GM18498 (cell line): ENCODE data around the gene SREK1IP1.

Experiments used
- ATAC-seq: cut with Tn5 transposase; IDR thresholded peaks from one replicate; pipeline ENCODE4 v1.9.1; 2021; ENCODE audit warnings: mild to moderate bottlenecking, moderate library complexity; ENCODE audit not compliant: unreplicated experiment

SREK1IP1 gene

GRCh38 chr5:64768358-64769312 lies at the start of gene SREK1IP1, which contains the start of gene CWC27:
Gene SREK1IP1, minus strand, starts transcription at chr5:64768691. Its CDS starts 174 bp downstream, at chr5:64768517.
Gene CWC27, plus strand, starts transcription at chr5:64768930. Its CDS starts 217 bp downstream, at chr5:64769147.
- peak; percentile 97 for ATAC-seq

GRCh38 chr5:64818245-64818644 lies 49.8 kb upstream of the SREK1IP1 start:
- no peak for ATAC-seq

DNA sequence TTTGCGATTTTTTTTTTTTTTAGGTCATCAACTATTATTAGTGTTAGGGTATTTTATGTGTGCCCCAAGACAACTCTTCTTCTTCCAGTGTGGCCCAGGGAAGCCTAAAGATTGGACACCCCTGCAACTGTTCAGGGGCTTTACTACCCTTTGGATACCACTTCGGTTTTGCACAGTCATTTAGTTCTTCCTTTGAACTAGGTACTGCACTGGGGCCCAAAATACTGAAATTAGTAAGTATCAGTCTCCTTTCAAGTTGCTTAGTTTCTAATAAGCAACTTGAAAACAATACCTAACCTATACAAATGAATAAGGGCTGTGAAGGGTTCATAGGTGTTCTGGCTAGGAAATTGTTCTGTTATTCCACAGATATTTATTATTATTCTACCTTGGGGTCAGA lies 45.6 kb upstream of the SREK1IP1 start:
- peak; percentile 83 for ATAC-seq

- no peak for ATAC-seq
These were observed 42.7 kb upstream of the SREK1IP1 start for GRCh38 chr5:64811050-64811640.

- no peak for ATAC-seq
These were observed 39.0 kb upstream of the SREK1IP1 start for GRCh38 chr5:64807520-64807919.

- ATAC-seq, result no peak
These were observed 38.0 kb upstream of the SREK1IP1 start for GRCh38 chr5:64806537-64806936.

GRCh38 chr5:64800926-64801325 lies 32.4 kb upstream of the SREK1IP1 start:
- no peak for ATAC-seq

DNA sequence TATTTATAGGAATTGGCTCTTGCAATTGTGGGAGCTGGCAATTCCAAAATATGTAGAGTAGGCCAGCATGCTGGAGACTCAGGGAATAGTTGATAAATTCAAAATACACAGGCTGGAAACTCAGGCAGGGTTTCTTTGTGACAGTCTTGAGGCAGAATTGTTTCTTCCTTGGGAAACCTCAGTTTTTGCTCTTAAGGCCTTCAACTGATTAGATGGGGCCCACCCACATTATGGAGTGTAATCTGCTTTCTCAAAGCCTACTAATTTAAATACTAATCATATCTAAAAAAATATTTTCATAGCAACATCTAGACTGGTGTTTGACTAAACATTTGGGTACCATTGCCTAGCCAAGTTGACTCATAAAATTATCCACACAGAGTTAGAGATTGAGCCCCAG lies 27.8 kb upstream of the SREK1IP1 start:
- ATAC-seq, result no peak

GRCh38 chr5:64794053-64794770 lies 25.7 kb upstream of the SREK1IP1 start:
- ATAC-seq, result no peak

GRCh38 chr5:64792469-64792868 lies 24.0 kb upstream of the SREK1IP1 start:
- ATAC-seq, result no peak

DNA sequence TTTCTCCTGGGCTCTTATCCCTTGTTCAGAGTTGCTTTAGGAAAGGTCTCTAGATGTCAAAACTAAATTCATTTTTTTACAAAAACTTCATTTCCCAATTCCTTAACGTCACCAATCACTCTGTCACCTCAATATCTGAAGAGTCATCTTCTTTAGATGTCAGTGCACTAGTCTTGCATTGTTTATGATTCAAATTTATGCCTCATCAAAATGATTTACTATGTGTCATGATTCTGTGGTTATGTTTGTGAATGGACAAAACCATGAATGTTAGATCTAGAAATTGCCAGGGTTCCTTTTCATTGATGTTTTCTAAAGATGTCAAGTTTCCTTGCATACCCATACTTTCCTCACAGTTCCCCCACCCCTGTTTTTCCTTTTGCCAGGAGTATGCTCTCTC lies 21.7 kb upstream of the SREK1IP1 start:
- no peak for ATAC-seq

- no peak for ATAC-seq
These were observed 21.0 kb upstream of the SREK1IP1 start for GRCh38 chr5:64789457-64789856.

DNA sequence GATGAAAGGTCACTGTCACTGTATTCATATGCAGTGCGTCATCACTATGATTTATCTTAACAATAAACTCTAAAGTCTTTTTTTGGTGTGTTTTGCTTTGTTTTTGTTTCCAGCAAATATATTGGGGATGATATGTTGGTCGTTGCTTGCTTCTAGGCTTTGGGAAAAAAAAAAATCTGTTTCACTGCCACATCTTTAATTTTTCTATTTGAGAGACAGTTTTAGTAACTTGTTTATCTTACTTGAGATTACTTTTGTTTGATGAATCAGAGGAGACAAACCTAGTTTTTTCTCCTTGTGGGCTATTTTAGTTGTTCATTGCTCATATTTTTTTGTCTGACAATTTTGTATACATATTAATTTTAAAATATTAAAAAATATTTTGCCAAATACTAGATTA lies 19.7 kb upstream of the SREK1IP1 start:
- no peak for ATAC-seq

GRCh38 chr5:64786372-64786771 lies 17.9 kb upstream of the SREK1IP1 start:
- ATAC-seq, result no peak

- peak; percentile 87 for ATAC-seq
These were observed 16.0 kb upstream of the SREK1IP1 start for GRCh38 chr5:64784451-64785025.

GRCh38 chr5:64775291-64775690 lies 6.8 kb upstream of the SREK1IP1 start:
- no peak for ATAC-seq

DNA sequence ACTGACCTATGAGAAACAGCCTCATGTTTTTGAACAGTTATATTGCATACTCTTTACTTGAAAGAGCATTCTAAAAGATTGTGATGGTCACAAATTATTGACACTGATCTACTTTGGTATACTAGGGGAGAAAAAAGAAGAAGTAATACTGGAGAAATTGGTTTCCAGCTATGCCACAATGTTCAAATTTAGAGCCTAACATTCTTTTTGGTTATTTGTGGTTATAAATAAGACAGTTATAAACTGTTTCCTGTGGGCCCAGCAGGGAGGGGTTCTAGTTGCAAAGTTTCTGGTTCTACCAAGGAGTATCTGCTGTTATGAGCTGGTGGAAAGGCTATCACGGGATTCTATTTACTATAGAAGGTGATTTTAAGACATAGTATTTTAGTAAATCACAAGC lies 5.0 kb upstream of the SREK1IP1 start:
- peak; percentile 68 for ATAC-seq

GRCh38 chr5:64771736-64772135 lies 3.2 kb upstream of the SREK1IP1 start:
- ATAC-seq, result no peak

GRCh38 chr5:64769855-64770254 lies 1.4 kb upstream of the SREK1IP1 start:
- ATAC-seq, result no peak

- peak; percentile 11 for ATAC-seq
These were observed 533 bp downstream of the SREK1IP1 start for GRCh38 chr5:64767959-64768357.

DNA sequence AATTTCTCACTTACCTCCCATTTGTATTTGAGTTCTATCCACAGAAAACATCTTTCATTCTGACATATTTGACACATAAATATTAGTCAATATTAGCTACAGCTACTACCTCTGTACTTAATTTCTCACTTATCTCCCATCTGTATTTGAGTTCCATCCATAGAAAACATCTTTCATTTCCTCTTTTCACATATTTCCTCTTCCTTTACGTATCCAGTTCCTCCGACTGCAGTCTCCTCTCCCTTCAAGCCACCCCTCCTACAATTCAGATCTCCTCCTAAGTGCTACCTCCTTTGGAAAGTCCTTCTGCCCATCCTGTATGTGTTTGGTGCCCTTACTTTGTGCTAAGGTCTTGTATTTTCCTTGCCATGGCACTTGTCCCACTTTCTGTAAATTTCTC lies 1.6 kb downstream of the SREK1IP1 start:
- no peak for ATAC-seq
